K562 (cell line): ENCODE data around the gene CCDC69.

Experiments
- CTCF ChIP-seq, 3 experiments: IDR thresholded peaks in 2 of 3; conservative IDR thresholded peaks in 1 of 3; 2 replicates each; pipeline ENCODE4 v1.5.1; 2011 to 2012; ENCODE audit warnings: low read length in 3 of 3, mild to moderate bottlenecking in 3 of 3, control low read depth in 2 of 3, improper control_type of control experiment in 1 of 3, inconsistent platforms in 1 of 3, low read depth in 1 of 3, mixed read lengths in 1 of 3, moderate library complexity in 1 of 3; ENCODE audit not compliant: insufficient read depth in 2 of 3
- EZH2 ChIP-seq: IDR thresholded peaks from 2 replicates; pipeline ENCODE4 v1.6.1; 2012; ENCODE audit warnings: low read depth, mild to moderate bottlenecking, inconsistent platforms, low read length, borderline replicate concordance
- GATAD2A ChIP-seq: fragments of 450-650 bp; IDR thresholded peaks from 2 replicates; pipeline ENCODE4 v1.6.1; 2017
- KDM1A ChIP-seq, 2 experiments: fragments of 450-650 bp; IDR thresholded peaks; 2 replicates each; pipeline ENCODE4 v1.6.1; 2016; ENCODE audit warnings: mild to moderate bottlenecking in 2 of 2
- NCOA4 ChIP-seq: fragments of 450-650 bp; IDR thresholded peaks from 2 replicates; pipeline ENCODE4 v1.6.1; 2018; ENCODE audit warnings: mild to moderate bottlenecking; ENCODE audit not compliant: partially characterized antibody
- NFIC ChIP-seq: fragments of 450-650 bp; IDR thresholded peaks from 2 replicates; pipeline ENCODE4 v1.6.1; 2017; ENCODE audit warnings: mild to moderate bottlenecking, inconsistent platforms
- POLR2AphosphoS5 ChIP-seq: IDR thresholded peaks from 2 replicates; pipeline ENCODE4 v1.6.1; 2011; ENCODE audit warnings: mild to moderate bottlenecking, low read depth, low read length, moderate library complexity; ENCODE audit not compliant: control insufficient read depth, insufficient read depth
- RAD51 ChIP-seq: fragments of 450-650 bp; IDR thresholded peaks from 2 replicates; pipeline ENCODE4 v1.7.1; 2016; ENCODE audit warnings: low read depth, mild to moderate bottlenecking, borderline replicate concordance
- SP1 ChIP-seq: sonication (generic); formaldehyde crosslinking; IDR thresholded peaks from 2 replicates; pipeline ENCODE4 v1.8.1; 2022; ENCODE audit warnings: mild to moderate bottlenecking, missing genetic modification reagents
- TARDBP ChIP-seq: fragments of 450-650 bp; IDR thresholded peaks from 2 replicates; pipeline ENCODE4 v1.6.1; 2016
- ZKSCAN8 ChIP-seq: fragments of 200-800 bp; sonication (Bioruptor generic); IDR thresholded peaks from 2 replicates; pipeline ENCODE4 v1.6.1; 2016; ENCODE audit warnings: missing genetic modification characterization, missing compliant biosample characterization
- ZNF384 ChIP-seq: IDR thresholded peaks from 2 replicates; pipeline ENCODE4 v1.6.1; 2012; ENCODE audit warnings: low read depth, low read length, improper control_type of control experiment
- TF ChIP-seq, protein P1 (sequence below): fragments of 450-650 bp; conservative IDR thresholded peaks from 2 replicates; pipeline ENCODE4 v1.6.1; 2016; ENCODE audit warnings: missing genetic modification characterization, low read depth, mild to moderate bottlenecking, missing compliant biosample characterization, moderate library complexity
- TF ChIP-seq, protein P2 (sequence below): sonication (generic); formaldehyde crosslinking; IDR thresholded peaks from 2 replicates; pipeline ENCODE4 v1.8.0; 2023; ENCODE audit warnings: mild to moderate bottlenecking, missing genetic modification reagents

DNA sequence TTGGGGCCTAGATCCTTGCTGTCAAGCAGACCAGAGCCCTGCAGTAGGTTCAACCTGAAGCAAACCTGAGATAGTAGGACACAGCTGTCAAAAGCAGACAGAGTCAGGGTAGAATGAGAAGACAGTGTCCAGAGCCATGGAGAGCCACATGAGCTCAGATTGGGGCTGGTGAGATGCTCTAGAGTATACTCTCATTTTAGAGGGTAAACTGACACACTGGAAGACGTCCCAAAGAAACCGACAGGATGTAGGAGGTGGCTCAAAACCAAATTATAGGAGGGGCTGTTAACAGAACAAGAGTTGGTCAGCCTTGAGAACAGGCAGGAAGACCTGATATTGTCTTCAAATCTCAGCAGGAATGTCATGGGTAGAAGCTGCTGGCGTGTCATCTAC is 11.5 kb downstream of the CCDC69 start:
- TF ChIP-seq RAD51 (no peak), EZH2 (no peak), GATAD2A (no peak), KDM1A (IDR thresholded peaks at IDR 0.05) (no peak), ZNF384 (no peak), CTCF (IDR thresholded peaks at IDR 0.05 in 2 of 3, conservative IDR thresholded peaks at IDR 0.05 in 1 of 3; ENCODE audit: insufficient read depth in 2 of 3, low read depth in 1 of 3, low read length in 3 of 3) (no peak), SP1 (CRISPR knock-in tag) (no peak), POLR2AphosphoS5 (no peak), ZKSCAN8 (CRISPR knock-in tag) (no peak), NCOA4 (no peak), NFIC (no peak), TARDBP (no peak)
- TF ChIP-seq, protein P1, sequence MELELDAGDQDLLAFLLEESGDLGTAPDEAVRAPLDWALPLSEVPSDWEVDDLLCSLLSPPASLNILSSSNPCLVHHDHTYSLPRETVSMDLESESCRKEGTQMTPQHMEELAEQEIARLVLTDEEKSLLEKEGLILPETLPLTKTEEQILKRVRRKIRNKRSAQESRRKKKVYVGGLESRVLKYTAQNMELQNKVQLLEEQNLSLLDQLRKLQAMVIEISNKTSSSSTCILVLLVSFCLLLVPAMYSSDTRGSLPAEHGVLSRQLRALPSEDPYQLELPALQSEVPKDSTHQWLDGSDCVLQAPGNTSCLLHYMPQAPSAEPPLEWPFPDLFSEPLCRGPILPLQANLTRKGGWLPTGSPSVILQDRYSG (tag): no peak
- TF ChIP-seq, protein P2, sequence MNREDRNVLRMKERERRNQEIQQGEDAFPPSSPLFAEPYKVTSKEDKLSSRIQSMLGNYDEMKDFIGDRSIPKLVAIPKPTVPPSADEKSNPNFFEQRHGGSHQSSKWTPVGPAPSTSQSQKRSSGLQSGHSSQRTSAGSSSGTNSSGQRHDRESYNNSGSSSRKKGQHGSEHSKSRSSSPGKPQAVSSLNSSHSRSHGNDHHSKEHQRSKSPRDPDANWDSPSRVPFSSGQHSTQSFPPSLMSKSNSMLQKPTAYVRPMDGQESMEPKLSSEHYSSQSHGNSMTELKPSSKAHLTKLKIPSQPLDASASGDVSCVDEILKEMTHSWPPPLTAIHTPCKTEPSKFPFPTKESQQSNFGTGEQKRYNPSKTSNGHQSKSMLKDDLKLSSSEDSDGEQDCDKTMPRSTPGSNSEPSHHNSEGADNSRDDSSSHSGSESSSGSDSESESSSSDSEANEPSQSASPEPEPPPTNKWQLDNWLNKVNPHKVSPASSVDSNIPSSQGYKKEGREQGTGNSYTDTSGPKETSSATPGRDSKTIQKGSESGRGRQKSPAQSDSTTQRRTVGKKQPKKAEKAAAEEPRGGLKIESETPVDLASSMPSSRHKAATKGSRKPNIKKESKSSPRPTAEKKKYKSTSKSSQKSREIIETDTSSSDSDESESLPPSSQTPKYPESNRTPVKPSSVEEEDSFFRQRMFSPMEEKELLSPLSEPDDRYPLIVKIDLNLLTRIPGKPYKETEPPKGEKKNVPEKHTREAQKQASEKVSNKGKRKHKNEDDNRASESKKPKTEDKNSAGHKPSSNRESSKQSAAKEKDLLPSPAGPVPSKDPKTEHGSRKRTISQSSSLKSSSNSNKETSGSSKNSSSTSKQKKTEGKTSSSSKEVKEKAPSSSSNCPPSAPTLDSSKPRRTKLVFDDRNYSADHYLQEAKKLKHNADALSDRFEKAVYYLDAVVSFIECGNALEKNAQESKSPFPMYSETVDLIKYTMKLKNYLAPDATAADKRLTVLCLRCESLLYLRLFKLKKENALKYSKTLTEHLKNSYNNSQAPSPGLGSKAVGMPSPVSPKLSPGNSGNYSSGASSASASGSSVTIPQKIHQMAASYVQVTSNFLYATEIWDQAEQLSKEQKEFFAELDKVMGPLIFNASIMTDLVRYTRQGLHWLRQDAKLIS (CRISPR knock-in tag): no peak
